A673 (cell line): ENCODE data around the gene PKP1. TPM values are rescaled to one million over a fixed set of nuclear protein-coding genes. Genes with fewer than 3 reads are reported as not detected.
"Not testable (repeated sequence)": the region's sequence is repeated elsewhere in the genome, so short reads cannot be mapped to it uniquely, and the experiment has no call there.

Source experiments
- BruUV-seq: library from RNA; stranded (reverse); fragments of 400-500 nt; replicated peaks from 2 replicates; lab custom pipeline; 2021; lab: Mats Ljungman, UMichigan
- CTCF ChIA-PET: fragments of 300-600 bp; sonication (Branson Sonifier 250); formaldehyde crosslinking; loops from one replicate; lab custom pipeline; 2022; ENCODE audit warnings: antibody characterized with exemption; lab: Charles Lee
- POLR2A ChIA-PET: fragments of 300-600 bp; sonication (Branson Sonifier 250); formaldehyde crosslinking; loops from one replicate; lab custom pipeline; 2022; ENCODE audit warnings: antibody characterized with exemption; ENCODE audit not compliant: low non-redundant PET; lab: Charles Lee
- DNase-seq: peaks from one replicate; pipeline ENCODE4 v3.0.0-alpha.2; 2015; ENCODE audit warnings: low spot score
- H3K27ac ChIP-seq: fragments of 200-600 bp; sonication (generic); 2 replicates; pipeline ENCODE4 v1.5.1; 2016; ENCODE audit warnings: mixed run types, low read depth, mild to moderate bottlenecking, mixed read lengths, antibody characterized with exemption, low read length; ENCODE audit not compliant: poor library complexity, severe bottlenecking
- H3K27me3 ChIP-seq: fragments of 200-600 bp; sonication (generic); replicated peaks from 2 replicates; pipeline ENCODE4 v1.6.1; 2017; ENCODE audit warnings: mixed run types, low read depth, mild to moderate bottlenecking, mixed read lengths, antibody characterized with exemption, low read length; ENCODE audit not compliant: insufficient read depth, poor library complexity
- H3K36me3 ChIP-seq: fragments of 200-600 bp; sonication (generic); 2 replicates; pipeline ENCODE4 v1.6.1; 2016; ENCODE audit warnings: mixed run types, mild to moderate bottlenecking, mixed read lengths, antibody characterized with exemption, low read length; ENCODE audit not compliant: insufficient read depth, poor library complexity, severe bottlenecking
- H3K4me1 ChIP-seq: fragments of 200-600 bp; sonication (generic); 2 replicates; pipeline ENCODE4 v1.6.1; 2017; ENCODE audit warnings: mixed run types, mild to moderate bottlenecking, mixed read lengths, antibody characterized with exemption, low read length; ENCODE audit not compliant: insufficient read depth, poor library complexity, severe bottlenecking
- H3K4me3 ChIP-seq: fragments of 200-600 bp; sonication (generic); 2 replicates; pipeline ENCODE4 v1.5.1; 2016; ENCODE audit warnings: low read depth, mixed run types, mild to moderate bottlenecking, mixed read lengths, low read length; ENCODE audit not compliant: poor library complexity, severe bottlenecking
- H3K9me3 ChIP-seq: fragments of 200-600 bp; sonication (generic); 2 replicates; pipeline ENCODE4 v1.6.1; 2016; ENCODE audit warnings: mixed run types, low read depth, mild to moderate bottlenecking, mixed read lengths, antibody characterized with exemption, low read length; ENCODE audit not compliant: poor library complexity, severe bottlenecking
- CTCF ChIP-seq: fragments of 300-800, 200-600 bp; sonication (generic); conservative IDR thresholded peaks from 2 replicates; pipeline ENCODE4 v1.5.1; 2017; ENCODE audit warnings: low read depth, mild to moderate bottlenecking, antibody characterized with exemption, low read length, moderate library complexity, mixed read lengths
- EZH2 ChIP-seq: fragments of 200-600 bp; sonication (generic); IDR thresholded peaks from 2 replicates; pipeline ENCODE4 v1.6.1; 2017; ENCODE audit warnings: borderline replicate concordance, low read depth, mild to moderate bottlenecking, mixed read lengths, antibody characterized with exemption, low read length; ENCODE audit not compliant: poor library complexity, severe bottlenecking
- intact Hi-C: fragments of 100-400 bp; cut with micrococcal nuclease; formaldehyde crosslinking; loops from one replicate; pipeline ENCODE4 v1.10.0; 2022; ENCODE audit not compliant: unreplicated experiment
- total RNA-seq: library from RNA; stranded (reverse); gene quantifications from 2 replicates; pipeline ENCODE4 v1.2.3, GENCODE V29; 2021

The PKP1 gene
- total RNA-seq, 1 experiment from 2014 or later = 535 TPM

GRCh38 chr1:201254625-201255478 lies 28.5 kb upstream of the PKP1 start:
- POLR2A ChIA-PET = interaction anchor here (1.0 kb wide), 1 partner anchor 12 kb away, joined by 6 read pairs; no protein-coding TSS in a partner anchor
- no TSS peak for BruUV-seq

GRCh38 chr1:201255479-201256362 lies 27.6 kb upstream of the PKP1 start:
- DNase-seq = no peak
- Histone ChIP-seq H3K36me3 (no peaks in the 10 kb centered on the region), H3K9me3 (no peaks in the 10 kb centered on the region), H3K27me3 (no peaks in the 10 kb centered on the region), H3K4me3 (no peak overlapping the region), H3K4me1 (peaks cover 4% of the 10 kb centered on the region), H3K27ac (peak overlapping the region; percentile 47)
- no peak for TF ChIP-seq EZH2
- TF ChIP-seq CTCF = no peak
- ChIA-PET POLR2A (no interaction called here), CTCF (interaction anchor here (2.2 kb wide), 1 partner anchor 105 kb away, joined by 14 read pairs; no protein-coding TSS in a partner anchor)
- no TSS peak for BruUV-seq
- intact Hi-C loops = no loop called here

More at GRCh38 chr1:201254625-201255478, 28.5 kb upstream of the PKP1 start:
- CTCF ChIA-PET = interaction anchor here (0.6 to 2.2 kb wide), 7 partner anchors 89 to 626 kb away, joined by 3 to 14 read pairs (median 4); partner anchors contain the start of gene PHLDA3
- peaks cover 4% of the 10 kb centered on the region for H3K4me1 ChIP-seq
- TF ChIP-seq CTCF = peak; percentile 99
- no peak for TF ChIP-seq EZH2
- H3K36me3 ChIP-seq = no peaks in the 10 kb centered on the region
- H3K27ac ChIP-seq = peak overlapping the region; percentile 63
- DNase-seq = peak; percentile 78
- no peaks in the 10 kb centered on the region for H3K9me3 ChIP-seq
- H3K27me3 ChIP-seq = no peaks in the 10 kb centered on the region
- no peak overlapping the region for H3K4me3 ChIP-seq
- intact Hi-C loops = loop anchor here (1.0 to 5.0 kb wide), 3 partner anchors 92 to 153 kb away; no protein-coding TSS in a partner anchor

GRCh38 chr1:201258132-201258531 lies 25.2 kb upstream of the PKP1 start:
- H3K9me3 ChIP-seq, intact Hi-C loops, CTCF ChIA-PET, DNase-seq, H3K4me3 ChIP-seq, H3K27me3 ChIP-seq, H3K27ac ChIP-seq, POLR2A ChIA-PET, H3K36me3 ChIP-seq, BruUV-seq: not testable (repeated sequence)
- peaks cover 12% of the 10 kb centered on the region for H3K4me1 ChIP-seq
